Gastrocnemius medialis (tissue), 4 donors: ENCODE measurements around the gene MBD3L2B. TPM values are rescaled to one million over a fixed set of nuclear protein-coding genes. Genes with fewer than 3 reads are reported as not detected.

ENCODE experiments used
- ATAC-seq, 2 donors: fragments of 150-250 bp; one replicate each; pipeline ENCODE4 v1.9.1; 2016
- DNase-seq, 2 donors: peaks; one replicate each; pipeline ENCODE4 v3.0.0-alpha.2; 2019
- H3K27ac ChIP-seq, 4 donors: fragments of 200-600 bp; sonication (generic); 1 replicate in 1 of 4; 2 replicates in 3 of 4; pipeline ENCODE4 v1.5.1; 2016 to 2018; ENCODE audit warnings: mild to moderate bottlenecking in 2 of 4, moderate library complexity in 1 of 4
- H3K27me3 ChIP-seq, 3 donors: fragments of 200-600 bp; sonication (generic) in 2 of 3; 1 replicate in 1 of 3; 2 replicates in 2 of 3; pipeline versions ENCODE4 v1.5.1 to v1.6.0; 2016 to 2019; ENCODE audit warnings: mild to moderate bottlenecking in 1 of 3, moderate library complexity in 1 of 3
- H3K36me3 ChIP-seq, 2 donors: fragments of 200-600 bp; sonication (generic) in 1 of 2; one replicate each; pipeline ENCODE4 v1.5.1; 2017 to 2018
- H3K4me1 ChIP-seq, 2 donors: fragments of 200-600 bp; sonication (generic) in 1 of 2; one replicate each; pipeline ENCODE4 v1.5.1; 2016 to 2017; ENCODE audit warnings: mild to moderate bottlenecking in 2 of 2
- H3K4me3 ChIP-seq, 4 donors: fragments of 200-600 bp; sonication (generic) in 3 of 4; 1 replicate in 1 of 4; 2 replicates in 3 of 4; pipeline ENCODE4 v1.5.1; 2016 to 2019; ENCODE audit warnings: mild to moderate bottlenecking in 2 of 4
- H3K9me3 ChIP-seq, 3 donors: fragments of 200-600 bp; sonication (generic) in 2 of 3; 1 replicate in 1 of 3; 2 replicates in 2 of 3; pipeline ENCODE4 v1.5.1; 2016 to 2019
- POLR2A ChIP-seq, 2 donors: fragments of 450-650 bp; IDR thresholded peaks; one replicate each; pipeline ENCODE4 v1.6.1; 2017; ENCODE audit warnings: antibody characterized with exemption in 2 of 2, mild to moderate bottlenecking in 2 of 2, moderate library complexity in 2 of 2
- in situ Hi-C, 4 donors: fragments of 200-750 bp; cut with MboI; loops; one replicate each; pipeline versions ENCODE4 v1.15.0 to v1.8.0; 2017; ENCODE audit warnings: low sequenced_read_pairs in 4 of 4
- intact Hi-C: fragments of 100-400 bp; cut with DNase I; formaldehyde crosslinking; loops from one replicate; pipeline ENCODE4 v1.15.1; 2023; ENCODE audit warnings: low total_unique reads
- total RNA-seq, 4 donors: library from RNA; depleted of rRNA; stranded (reverse); fragments of >200 nt; gene quantifications; one replicate each; pipeline versions ENCODE4 v1.1.0 to v1.2.3, GENCODE V29; 2016
- TF ChIP-seq, protein P1 (sequence below), 5 experiments: fragments of 450-650 bp in 3 of 5; fragments of 200-600 bp in 2 of 5; sonication (generic) in 2 of 5; IDR thresholded peaks in 4 of 5; conservative IDR thresholded peaks in 1 of 5; 1 replicate in 4 of 5; 2 replicates in 1 of 5; pipeline ENCODE4 v1.5.1; 2016 to 2019; ENCODE audit warnings: antibody characterized with exemption in 5 of 5, mild to moderate bottlenecking in 3 of 5, moderate library complexity in 3 of 5

The MBD3L2B gene
- total RNA-seq, 4 donors from 2014 or later = not detected

DNA sequence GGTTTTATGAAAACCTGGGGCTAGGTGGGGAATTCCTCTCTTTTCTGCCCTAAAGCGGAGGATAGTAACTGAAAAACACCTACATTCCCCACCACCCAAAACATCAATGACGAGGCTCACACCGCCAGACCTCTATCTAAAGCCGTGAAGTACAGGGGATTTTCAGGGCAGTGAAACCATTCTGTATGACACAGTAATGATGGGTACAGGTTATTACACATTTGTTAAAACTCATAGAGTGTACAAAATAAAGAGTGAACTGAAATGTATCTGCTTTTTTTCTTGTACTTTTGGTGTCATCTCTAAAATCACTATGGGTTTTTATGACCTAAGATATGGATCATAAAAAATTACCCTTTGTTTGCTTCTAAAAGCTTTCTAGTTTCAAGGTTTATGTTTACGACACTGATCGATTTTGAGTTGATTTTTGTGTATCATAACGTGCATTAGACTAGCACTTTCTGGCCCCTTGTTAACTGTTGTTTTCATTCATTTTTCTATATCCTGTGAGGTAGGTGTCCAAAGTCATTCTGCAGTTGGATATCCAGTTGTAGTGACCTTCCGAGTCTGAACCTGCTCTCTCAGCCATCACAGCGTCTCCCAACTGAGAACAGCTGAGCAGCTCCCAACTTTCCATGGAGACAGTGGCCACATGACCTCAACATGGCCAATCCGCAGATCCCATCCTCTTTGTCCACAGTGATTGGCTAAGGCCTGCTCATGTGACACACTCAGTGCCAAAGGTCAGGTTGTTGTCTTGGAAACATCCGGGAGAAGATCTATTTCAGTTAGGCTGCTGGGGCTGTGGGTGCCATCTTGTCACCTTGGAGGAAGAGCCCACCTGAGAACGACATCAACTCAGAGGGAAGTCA, 10.3 kb downstream of the MBD3L2B start:
- ATAC-seq = no peak
- Histone ChIP-seq H3K27ac (no peak overlapping the region), H3K36me3 (no peaks in the 10 kb centered on the region), H3K27me3 (no peaks in the 10 kb centered on the region), H3K4me3 (no peak overlapping the region), H3K4me1 (no peaks in the 10 kb centered on the region), H3K9me3 (no peaks in the 10 kb centered on the region)
- in situ Hi-C loops = no loop called here
- intact Hi-C loops = no loop called here
- DNase-seq = no peak
- TF ChIP-seq, protein P1, sequence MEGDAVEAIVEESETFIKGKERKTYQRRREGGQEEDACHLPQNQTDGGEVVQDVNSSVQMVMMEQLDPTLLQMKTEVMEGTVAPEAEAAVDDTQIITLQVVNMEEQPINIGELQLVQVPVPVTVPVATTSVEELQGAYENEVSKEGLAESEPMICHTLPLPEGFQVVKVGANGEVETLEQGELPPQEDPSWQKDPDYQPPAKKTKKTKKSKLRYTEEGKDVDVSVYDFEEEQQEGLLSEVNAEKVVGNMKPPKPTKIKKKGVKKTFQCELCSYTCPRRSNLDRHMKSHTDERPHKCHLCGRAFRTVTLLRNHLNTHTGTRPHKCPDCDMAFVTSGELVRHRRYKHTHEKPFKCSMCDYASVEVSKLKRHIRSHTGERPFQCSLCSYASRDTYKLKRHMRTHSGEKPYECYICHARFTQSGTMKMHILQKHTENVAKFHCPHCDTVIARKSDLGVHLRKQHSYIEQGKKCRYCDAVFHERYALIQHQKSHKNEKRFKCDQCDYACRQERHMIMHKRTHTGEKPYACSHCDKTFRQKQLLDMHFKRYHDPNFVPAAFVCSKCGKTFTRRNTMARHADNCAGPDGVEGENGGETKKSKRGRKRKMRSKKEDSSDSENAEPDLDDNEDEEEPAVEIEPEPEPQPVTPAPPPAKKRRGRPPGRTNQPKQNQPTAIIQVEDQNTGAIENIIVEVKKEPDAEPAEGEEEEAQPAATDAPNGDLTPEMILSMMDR (IDR thresholded peaks at IDR 0.05 in 4 of 5, conservative IDR thresholded peaks at IDR 0.05 in 1 of 5) = no peak
- no peak for TF ChIP-seq POLR2A (IDR thresholded peaks at IDR 0.05)

DNA sequence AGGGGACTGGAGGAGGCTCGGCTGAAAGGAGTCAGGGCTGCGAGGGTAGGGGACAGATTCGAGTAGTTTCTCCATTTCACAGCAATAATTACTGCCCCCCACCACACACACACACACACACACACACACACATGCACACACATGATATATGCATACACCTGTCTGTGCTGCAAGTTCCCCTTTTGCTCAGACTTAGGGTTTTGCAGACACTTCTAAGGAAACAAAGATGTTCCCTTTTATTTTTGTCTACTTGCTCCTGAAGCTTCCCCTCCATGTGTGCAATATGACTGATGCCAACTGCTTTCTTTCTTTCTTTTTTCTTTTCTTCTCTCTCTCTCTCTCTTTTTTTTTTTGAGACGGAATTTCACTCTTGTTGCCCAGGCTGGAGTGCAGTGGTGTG, 13.4 kb downstream of the MBD3L2B start:
- no peak overlapping the region for H3K4me3 ChIP-seq
- no peak for DNase-seq
- TF ChIP-seq POLR2A (IDR thresholded peaks at IDR 0.05) = no peak
- TF ChIP-seq, protein P1 (IDR thresholded peaks at IDR 0.05 in 4 of 5, conservative IDR thresholded peaks at IDR 0.05 in 1 of 5) = no peak
- no peaks in the 10 kb centered on the region for H3K9me3 ChIP-seq
- H3K27me3 ChIP-seq = no peaks in the 10 kb centered on the region
- in situ Hi-C loops = no loop called here
- no peak overlapping the region for H3K27ac ChIP-seq
- H3K36me3 ChIP-seq = no peaks in the 10 kb centered on the region
- H3K4me1 ChIP-seq = no peaks in the 10 kb centered on the region
- ATAC-seq = no peak
- intact Hi-C loops = no loop called here

DNA sequence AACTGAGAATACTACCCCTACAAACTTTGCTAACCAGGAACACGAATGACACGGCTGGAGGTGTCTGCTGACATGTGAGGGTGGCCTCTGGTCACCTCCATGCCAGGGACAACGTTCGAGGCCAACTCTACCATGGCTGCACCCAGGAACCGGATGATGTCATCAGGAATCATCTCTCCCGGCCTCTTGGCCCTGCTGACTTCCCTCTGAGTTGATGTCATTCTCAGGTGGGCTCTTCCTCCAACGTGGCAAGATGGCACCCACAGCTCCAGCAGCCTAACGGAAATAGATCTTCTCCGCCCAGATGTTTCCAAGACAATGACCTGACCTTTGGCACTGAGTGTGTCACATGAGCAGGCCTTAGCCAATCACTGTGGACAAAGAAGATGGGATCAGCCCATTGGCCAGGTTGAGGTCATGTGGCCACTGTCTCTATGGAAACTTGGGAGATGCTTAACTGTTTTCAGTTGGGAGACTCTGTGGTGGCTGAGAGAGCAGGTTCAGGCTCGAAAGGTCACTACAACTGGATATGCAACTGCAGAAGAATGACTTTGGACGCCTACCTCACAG, 15.0 kb downstream of the MBD3L2B start:
- no peaks in the 10 kb centered on the region for H3K36me3 ChIP-seq
- DNase-seq (no peak), ATAC-seq (no peak)
- in situ Hi-C loops (no loop called here), intact Hi-C loops (no loop called here)
- no peaks in the 10 kb centered on the region for H3K9me3 ChIP-seq
- no peak overlapping the region for H3K4me3 ChIP-seq
- H3K27ac ChIP-seq = no peak overlapping the region
- H3K27me3 ChIP-seq = peaks cover 0 to 2% (median 0%) of the 10 kb centered on the region in 3 donors
- H3K4me1 ChIP-seq = no peaks in the 10 kb centered on the region
- TF ChIP-seq, protein P1 (IDR thresholded peaks at IDR 0.05 in 4 of 5, conservative IDR thresholded peaks at IDR 0.05 in 1 of 5) = no peak
- no peak for TF ChIP-seq POLR2A (IDR thresholded peaks at IDR 0.05)

DNA sequence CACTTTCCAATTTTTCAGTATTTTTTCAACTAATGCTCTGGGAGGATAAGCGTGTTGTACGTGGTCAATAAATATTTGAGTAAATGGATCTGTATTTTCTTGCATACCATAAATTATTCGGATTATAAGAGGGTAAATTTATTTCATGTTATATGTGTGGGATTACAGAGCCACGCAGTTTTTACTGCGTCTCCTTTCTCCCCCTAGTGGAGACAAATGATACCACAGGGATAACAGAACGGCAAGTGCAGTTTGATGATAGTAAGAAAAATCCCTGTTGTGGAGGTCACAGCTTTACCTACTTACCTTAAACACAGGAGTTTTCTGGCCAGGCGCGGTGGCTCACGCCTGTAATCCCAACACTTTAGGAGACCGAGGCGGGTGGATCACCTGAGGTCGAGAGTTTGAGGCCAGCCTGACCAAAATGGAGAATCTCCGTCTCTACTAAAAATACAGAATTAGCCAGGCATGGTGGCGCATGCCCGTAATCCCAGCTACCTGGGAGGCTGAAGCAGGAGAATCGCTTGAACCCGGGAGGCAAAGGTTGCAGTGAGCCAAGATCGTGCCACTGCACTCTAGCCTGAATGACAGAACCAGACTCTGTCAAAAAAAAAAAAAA, 16.8 kb downstream of the MBD3L2B start:
- Histone ChIP-seq H3K4me1 (no peaks in the 10 kb centered on the region), H3K36me3 (no peaks in the 10 kb centered on the region), H3K4me3 (no peak overlapping the region), H3K27ac (no peak overlapping the region), H3K9me3 (no peaks in the 10 kb centered on the region), H3K27me3 (peaks cover 0 to 2% (median 0%) of the 10 kb centered on the region in 3 donors)
- DNase-seq (no peak), ATAC-seq (no peak)
- intact Hi-C loops = no loop called here
- no peak for TF ChIP-seq POLR2A (IDR thresholded peaks at IDR 0.05)
- TF ChIP-seq, protein P1 (IDR thresholded peaks at IDR 0.05 in 4 of 5, conservative IDR thresholded peaks at IDR 0.05 in 1 of 5) = no peak
- in situ Hi-C loops = no loop called here
